ENCODE data around the gene MYRF.

GRCh38 chr11:61716478-61717285, 35.8 kb upstream of the MYRF start:
- TF ChIP-seq CBFB (CRISPR knock-in tag; IDR thresholded peaks at IDR 0.05) = no peak
- TF ChIP-seq CTCF (CRISPR knock-in tag; IDR thresholded peaks at IDR 0.05) = no peak
- no peak for TF ChIP-seq POLR2A (IDR thresholded peaks at IDR 0.05; ENCODE audit: insufficient read depth in 1 of 2, low read depth in 2 of 2, low read length in 2 of 2)
- no peak for TF ChIP-seq GRHL1 (CRISPR knock-in tag; conservative IDR thresholded peaks at IDR 0.05)
- TF ChIP-seq ZNF530 (CRISPR knock-in tag; IDR thresholded peaks at IDR 0.05; ENCODE audit: low read depth) = no peak
- TF ChIP-seq ZNF121 (CRISPR knock-in tag; IDR thresholded peaks at IDR 0.05) = no peak
- TF ChIP-seq KIAA2018 (CRISPR knock-in tag; IDR thresholded peaks at IDR 0.05; ENCODE audit: borderline replicate concordance) = no peak
- TF ChIP-seq TCF7 (IDR thresholded peaks at IDR 0.05; ENCODE audit: low read depth) = no peak

Data from HepG2 (cell line).